HepG2 (cell line): Measurements from ENCODE around the gene CISD3. TPM values are rescaled to one million over a fixed set of nuclear protein-coding genes. Genes with fewer than 3 reads are reported as not detected.

Source experiments
- CREB3 ChIP-seq: sonication (generic); formaldehyde crosslinking; IDR thresholded peaks from 2 replicates; pipeline ENCODE4 v1.5.0; 2020; ENCODE audit warnings: missing genetic modification reagents
- GATAD1 ChIP-seq: IDR thresholded peaks from 2 replicates; pipeline ENCODE4 v1.6.1; 2016; ENCODE audit warnings: missing genetic modification reagents, missing compliant biosample characterization
- HES4 ChIP-seq: sonication (generic); formaldehyde crosslinking; IDR thresholded peaks from 2 replicates; pipeline ENCODE4 v1.9.0; 2021; ENCODE audit warnings: mild to moderate bottlenecking, missing genetic modification reagents, borderline replicate concordance
- HHEX ChIP-seq: IDR thresholded peaks from 2 replicates; pipeline ENCODE4 v1.6.1; 2016; ENCODE audit warnings: control low read depth
- KLF12 ChIP-seq: sonication (generic); formaldehyde crosslinking; IDR thresholded peaks from 2 replicates; pipeline ENCODE4 v1.4.0; 2020; ENCODE audit warnings: missing genetic modification reagents, borderline replicate concordance
- NBN ChIP-seq: fragments of 450-650 bp; conservative IDR thresholded peaks from 2 replicates; pipeline ENCODE4 v1.6.1; 2017
- NCOA1 ChIP-seq: sonication (generic); formaldehyde crosslinking; IDR thresholded peaks from 2 replicates; pipeline ENCODE4 v1.9.0; 2021; ENCODE audit warnings: missing genetic modification reagents
- NFYB ChIP-seq: sonication (generic); formaldehyde crosslinking; IDR thresholded peaks from 2 replicates; pipeline ENCODE4 v1.4.0; 2020; ENCODE audit warnings: missing genetic modification reagents
- PITX1 ChIP-seq: sonication (generic); formaldehyde crosslinking; IDR thresholded peaks from 2 replicates; pipeline ENCODE4 v1.5.1; 2020; ENCODE audit warnings: mild to moderate bottlenecking, missing genetic modification reagents
- PRDM10 ChIP-seq: sonication (generic); formaldehyde crosslinking; IDR thresholded peaks from 2 replicates; pipeline ENCODE4 v1.4.0; 2020; ENCODE audit warnings: low read depth, missing genetic modification reagents
- RORA ChIP-seq: sonication (generic); formaldehyde crosslinking; IDR thresholded peaks from 2 replicates; pipeline ENCODE4 v1.5.0; 2020; ENCODE audit warnings: mild to moderate bottlenecking, missing genetic modification reagents, moderate library complexity
- ZNF318 ChIP-seq: sonication (generic); formaldehyde crosslinking; IDR thresholded peaks from 2 replicates; pipeline ENCODE4 v1.4.0; 2020; ENCODE audit warnings: mild to moderate bottlenecking, missing genetic modification reagents
- ZNF580 ChIP-seq: IDR thresholded peaks from 2 replicates; pipeline ENCODE4 v1.6.1; 2016; ENCODE audit warnings: low read depth, borderline replicate concordance
- ZNF747 ChIP-seq: sonication (generic); formaldehyde crosslinking; IDR thresholded peaks from 2 replicates; pipeline ENCODE4 v1.8.1; 2023; ENCODE audit warnings: missing genetic modification reagents, mild to moderate bottlenecking, borderline replicate concordance
- ZNF761 ChIP-seq: sonication (generic); formaldehyde crosslinking; conservative IDR thresholded peaks from 2 replicates; pipeline ENCODE4 v1.4.0; 2020; ENCODE audit warnings: mild to moderate bottlenecking, missing genetic modification reagents
- polyA plus RNA-seq, 8 experiments: library from polyadenylated mRNA; depleted of rRNA in 3 of 8; stranded (reverse) in 7 of 8; unstranded in 1 of 8; fragments of >200 nt; fragmentation: Illumina TruSeq in 4 of 8; extraction: Trizol in 4 of 8; gene quantifications; 2 replicates each; pipeline versions ENCODE4 v1.2.1 to v1.2.3, GENCODE V29; 2011 to 2016; ENCODE audit warnings: low read depth in 4 of 8, missing spikeins in 1 of 8, mixed read lengths in 1 of 8; ENCODE audit not compliant: insufficient read depth in 1 of 8
- total RNA-seq, 5 experiments: library from RNA; depleted of rRNA; stranded (reverse); fragments of >200 nt; fragmentation: Illumina TruSeq; extraction: Trizol; gene quantifications; 2 replicates each; pipeline ENCODE4 v1.2.3, GENCODE V29; 2016; ENCODE audit warnings: low read depth in 1 of 5

The CISD3 gene
- total and polyA plus RNA-seq, 2 of the 13 experiments (the other 11 are each of a cell fraction or from before 2014, with no cell fraction given), result 30.0 to 34.1 TPM

- TF ChIP-seq ZNF318 (CRISPR knock-in tag) (no peak), ZNF747 (CRISPR knock-in tag) (no peak), RORA (no peak), CREB3 (CRISPR knock-in tag) (no peak), NCOA1 (peak; percentile 75; the same call in 1 of the 2 replicates), HES4 (CRISPR knock-in tag) (no peak), NFYB (CRISPR knock-in tag) (no peak), PRDM10 (CRISPR knock-in tag) (peak; percentile 62; the same call in 1 of the 2 replicates), ZNF761 (CRISPR knock-in tag) (no peak; the same call in 1 of the 2 replicates), KLF12 (no peak), HHEX (no peak), ZNF580 (CRISPR knock-in tag) (peak; percentile 74; the same call in 1 of the 2 replicates), NBN (no peak), GATAD1 (CRISPR knock-in tag) (peak; percentile 25; the same call in 1 of the 2 replicates), PITX1 (CRISPR knock-in tag) (no peak; the same call in 1 of the 2 replicates)
Measured at GRCh38 chr17:38751808-38752307, 21.7 kb downstream of the CISD3 start (continued).
